Limb (tissue), 2 donors: ENCODE data around the gene SLC22A31.

ENCODE experiments used
- DNase-seq, 2 donors: peaks; one replicate each; pipeline ENCODE4 v3.0.0-alpha.2; 2016; ENCODE audit errors: extremely low spot score in 2 of 2

SLC22A31 gene

DNA sequence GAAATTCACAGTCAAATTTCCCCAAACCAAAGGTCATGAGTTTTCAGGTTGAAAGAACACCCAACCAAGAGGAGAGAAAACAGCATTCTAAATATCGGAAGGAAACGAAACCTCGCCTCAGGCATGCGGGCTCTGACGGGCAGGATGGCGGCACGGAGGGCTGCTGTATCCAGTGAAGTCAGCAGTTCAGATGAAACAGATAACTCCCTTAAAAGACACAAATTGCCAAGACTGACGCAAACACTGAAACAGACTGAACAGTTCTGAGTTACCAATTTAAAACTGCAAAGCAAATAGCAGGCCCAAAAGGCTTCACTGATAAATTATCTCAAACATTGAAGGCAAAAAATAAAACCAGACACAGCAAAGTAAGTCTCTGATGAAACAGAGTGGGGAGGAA, 49.4 kb downstream of the SLC22A31 start:
- DNase-seq = peak in 1 of 2 donors; percentile 11

DNA sequence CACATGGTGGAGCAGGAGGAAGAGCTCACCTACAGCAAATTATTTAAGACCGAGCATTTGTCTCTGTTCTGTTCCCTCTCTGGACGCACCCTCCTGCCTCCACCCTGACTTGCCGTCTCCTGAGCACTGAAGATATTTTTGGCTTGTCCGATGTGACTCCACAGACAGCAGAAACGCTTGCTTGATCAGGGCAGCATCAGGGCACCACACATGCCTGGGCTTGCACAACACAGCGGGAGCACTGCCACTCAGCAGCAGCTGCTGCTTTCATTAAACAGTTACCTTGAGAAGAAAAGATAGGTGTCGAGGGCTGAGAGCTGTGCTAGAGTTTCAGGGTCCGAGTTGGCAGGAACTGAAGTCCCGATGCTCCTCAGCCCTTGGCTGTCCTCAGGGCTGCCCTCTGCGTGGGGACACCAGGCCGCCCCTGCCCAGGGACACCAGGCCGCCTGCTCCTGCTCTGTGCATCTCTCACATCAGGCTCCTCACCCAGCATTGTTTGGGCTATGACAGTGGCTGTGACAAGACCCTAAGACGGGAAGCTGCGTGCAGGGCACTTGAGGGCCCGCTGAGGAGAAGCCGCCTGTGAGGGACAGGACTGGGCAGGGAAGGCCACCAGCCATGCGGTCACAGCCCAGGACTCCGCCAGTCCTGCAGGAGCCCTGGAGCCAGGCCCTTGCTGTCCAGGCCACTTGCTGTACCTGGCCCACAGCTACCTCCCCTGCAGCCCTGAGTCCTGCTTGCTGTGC, 50.1 kb downstream of the SLC22A31 start:
- DNase-seq = peak in 1 of 2 donors; percentile 18

DNA sequence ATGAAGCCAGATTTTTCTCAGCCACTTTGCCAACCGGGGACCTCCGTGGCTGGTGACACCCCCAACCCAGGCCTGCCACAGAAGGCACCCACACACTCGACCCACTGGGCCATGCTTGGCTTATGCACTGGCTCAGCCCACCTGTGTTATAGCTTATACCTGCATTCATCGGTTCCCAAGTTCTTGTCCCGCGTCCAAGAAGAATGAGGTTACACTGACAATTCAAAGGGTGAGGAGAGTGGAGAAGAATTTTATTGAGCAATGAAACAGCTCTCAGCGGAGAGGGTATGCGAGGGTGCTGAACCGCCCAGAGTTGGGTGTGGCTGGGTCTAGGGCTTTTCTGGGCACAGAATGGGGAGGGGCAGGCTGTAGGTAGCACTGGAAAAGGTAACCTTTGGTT, 51.0 kb downstream of the SLC22A31 start:
- peak in 1 of 2 donors; percentile 7 for DNase-seq

DNA sequence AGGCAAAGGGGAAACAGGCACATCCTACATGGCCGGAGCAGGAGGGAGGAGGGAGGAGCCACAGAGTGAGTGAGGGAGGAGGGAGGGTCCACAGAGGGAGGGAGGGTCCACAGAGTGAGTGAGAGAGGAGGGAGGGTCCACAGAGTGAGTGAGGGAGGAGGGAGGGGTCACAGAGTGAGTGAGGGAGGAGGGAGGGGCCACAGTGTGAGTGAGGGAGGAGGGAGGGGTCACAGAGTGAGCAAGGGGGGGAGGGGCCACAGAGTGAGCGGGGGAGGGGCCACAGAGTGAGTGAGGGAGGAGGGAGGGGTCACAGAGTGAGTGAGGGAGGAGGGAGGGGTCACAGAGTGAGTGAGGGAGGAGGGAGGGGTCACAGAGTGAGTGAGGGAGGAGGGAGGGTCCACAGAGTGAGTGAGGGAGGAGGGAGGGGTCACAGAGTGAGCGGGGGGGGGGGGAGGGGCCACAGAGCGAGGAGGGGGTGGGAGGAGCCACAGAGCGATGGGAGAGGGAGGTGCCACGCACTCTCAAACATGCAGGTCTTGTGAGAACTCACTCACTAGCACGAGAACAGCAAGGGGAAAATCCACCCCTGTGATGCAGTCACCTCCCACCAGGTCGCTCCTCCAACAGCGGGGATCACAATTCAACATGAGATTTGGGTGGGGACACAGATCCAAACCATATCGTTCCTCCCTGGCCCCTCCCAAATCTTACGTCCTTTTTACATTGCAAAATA, 53.1 kb downstream of the SLC22A31 start:
- DNase-seq = no peak

DNA sequence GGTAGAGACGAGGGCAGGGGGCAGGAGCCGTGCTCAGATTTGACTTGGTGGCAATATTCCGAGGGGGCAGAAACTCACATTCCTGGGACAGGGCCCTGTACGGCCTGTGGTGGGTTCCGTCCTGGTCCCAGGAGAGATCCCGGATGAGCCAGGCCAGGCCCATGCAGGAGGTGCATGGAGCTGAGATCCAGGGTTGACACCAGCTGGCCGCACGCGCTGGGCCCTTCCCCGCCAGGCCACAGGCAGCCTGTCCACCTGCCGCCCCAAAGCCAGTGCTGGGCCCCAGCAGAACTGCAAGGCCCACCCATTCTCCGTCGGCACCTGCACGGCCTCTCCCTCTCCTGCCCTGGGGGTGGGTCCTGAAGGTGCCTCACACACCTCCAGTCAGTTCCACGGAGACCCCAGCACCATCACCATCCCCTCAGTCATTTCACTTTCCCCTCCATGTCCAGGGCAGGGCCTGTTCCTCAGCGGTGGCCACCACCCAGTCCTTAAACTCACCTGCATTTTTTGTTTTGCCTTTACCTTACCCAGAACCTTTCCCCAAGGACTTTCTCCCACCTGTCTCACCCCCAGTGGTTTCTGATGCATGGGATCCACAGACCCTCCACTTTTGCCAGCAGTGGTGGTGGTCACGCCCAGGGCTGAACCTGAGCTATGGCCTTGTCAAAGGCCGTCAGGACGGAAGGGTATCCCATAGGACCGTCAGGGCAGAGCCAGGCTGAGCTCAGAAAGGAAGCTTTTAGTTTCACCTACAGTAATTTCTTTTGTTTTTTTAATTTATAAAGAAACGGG, 53.9 kb downstream of the SLC22A31 start:
- DNase-seq = no peak
